HG02970 (cell line): Measurements from ENCODE around the gene TTF1.

ENCODE experiments used
- ATAC-seq: cut with Tn5 transposase; IDR thresholded peaks from one replicate; pipeline ENCODE4 v1.9.1; 2021; ENCODE audit warnings: mild to moderate bottlenecking, moderate library complexity, moderate number of reproducible peaks; ENCODE audit not compliant: unreplicated experiment, low FRiP score

Gene TTF1

GRCh38 chr9:132406554-132407122 lies at the start of gene TTF1:
Gene TTF1 (minus strand): TSS chr9:132406840. CDS start chr9:132402821, 4,019 bp downstream.
- peak; percentile 73 for ATAC-seq

- ATAC-seq: no peak
Observed at GRCh38 chr9:132456241-132456640, 49.6 kb upstream of the TTF1 start.

GRCh38 chr9:132451276-132451675 lies 44.6 kb upstream of the TTF1 start:
- no peak for ATAC-seq

DNA sequence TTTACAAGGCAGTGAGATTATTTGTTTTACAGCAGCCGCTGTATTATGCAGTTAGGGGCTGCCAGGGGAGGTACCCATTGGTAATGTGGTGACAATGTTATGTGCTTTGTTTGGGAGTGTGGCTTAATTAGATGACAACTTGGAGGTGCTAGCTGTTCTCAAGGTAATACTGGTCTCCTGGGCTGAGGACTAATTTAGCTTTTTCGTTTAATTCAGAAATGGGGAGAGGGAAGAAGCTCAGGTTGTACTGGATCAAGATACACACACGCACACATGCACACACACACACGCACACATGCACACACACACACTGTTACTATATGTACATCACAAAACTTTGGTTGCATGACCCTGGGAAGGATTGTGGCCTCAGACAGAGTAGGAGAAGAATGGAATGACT lies 41.3 kb upstream of the TTF1 start:
- ATAC-seq: no peak

DNA sequence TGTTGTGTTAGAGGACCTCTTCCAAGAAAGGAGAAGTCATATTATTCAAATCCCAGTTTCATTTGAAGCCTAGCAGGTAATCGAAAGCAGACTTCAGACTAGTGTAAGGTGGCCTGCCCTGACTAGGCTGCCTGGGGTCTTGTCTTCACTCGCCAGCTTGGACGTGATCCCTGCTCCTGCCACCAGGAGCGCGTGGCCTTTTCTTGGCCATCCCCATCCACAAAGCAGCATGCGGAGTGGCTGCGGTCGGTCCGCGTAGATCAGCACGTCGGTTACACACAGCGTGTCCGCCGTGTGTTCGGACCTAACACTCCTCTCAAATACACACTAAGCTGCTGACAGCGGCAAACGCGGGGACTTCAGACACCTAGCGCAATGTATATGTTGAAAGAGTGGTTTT lies 40.7 kb upstream of the TTF1 start:
- no peak for ATAC-seq

DNA sequence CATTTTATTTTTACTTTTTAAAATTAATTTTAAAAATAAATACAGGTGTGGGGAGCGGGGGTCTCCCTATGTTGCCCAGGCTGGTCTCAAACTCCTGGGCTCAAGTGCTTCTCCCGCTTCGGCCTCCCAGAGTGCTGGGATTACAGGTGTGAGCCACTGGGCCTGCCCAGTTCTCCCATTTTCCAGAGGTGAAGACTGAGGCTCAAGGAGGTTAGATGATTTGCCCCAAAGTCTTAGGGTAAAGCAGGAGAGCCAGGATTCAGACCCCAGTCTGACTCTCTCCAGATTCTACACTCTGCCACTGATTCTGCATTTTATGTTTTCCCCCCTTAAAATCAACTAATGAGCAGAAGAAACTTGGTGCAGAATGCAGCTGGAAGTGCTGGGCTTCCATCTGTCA lies 40.2 kb upstream of the TTF1 start:
- no peak for ATAC-seq

DNA sequence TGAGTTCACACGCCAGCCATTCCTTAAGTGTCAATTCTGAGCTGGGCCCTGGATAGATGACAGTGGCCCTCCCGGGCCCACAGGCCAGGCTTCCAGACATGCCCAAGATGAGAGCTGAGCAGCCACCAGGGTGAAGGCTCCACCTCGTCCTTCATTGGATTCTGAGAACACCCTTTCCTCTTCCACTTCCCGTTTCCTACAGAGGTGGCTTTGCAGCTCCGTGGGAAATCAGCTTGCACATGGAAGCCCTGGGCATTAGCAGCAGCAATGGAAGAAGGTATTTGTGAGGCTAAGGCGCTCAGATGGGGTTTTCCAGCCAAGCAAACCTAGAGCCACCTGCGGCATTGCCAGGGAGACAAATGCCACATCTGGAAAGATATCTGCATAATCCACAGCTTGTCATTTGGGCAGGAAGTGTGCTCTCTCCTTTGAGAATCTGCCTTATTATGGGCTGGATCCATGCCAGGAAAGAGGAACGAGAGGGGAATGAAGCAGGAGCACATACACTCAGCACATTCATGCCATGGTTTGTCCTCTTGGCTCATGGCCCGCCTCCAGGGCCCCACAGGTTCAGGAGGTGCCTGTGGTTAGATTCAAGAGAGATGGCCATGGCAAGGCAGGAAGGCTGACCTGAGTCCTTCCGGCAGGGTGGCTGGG lies 37.4 kb upstream of the TTF1 start:
- ATAC-seq: no peak

DNA sequence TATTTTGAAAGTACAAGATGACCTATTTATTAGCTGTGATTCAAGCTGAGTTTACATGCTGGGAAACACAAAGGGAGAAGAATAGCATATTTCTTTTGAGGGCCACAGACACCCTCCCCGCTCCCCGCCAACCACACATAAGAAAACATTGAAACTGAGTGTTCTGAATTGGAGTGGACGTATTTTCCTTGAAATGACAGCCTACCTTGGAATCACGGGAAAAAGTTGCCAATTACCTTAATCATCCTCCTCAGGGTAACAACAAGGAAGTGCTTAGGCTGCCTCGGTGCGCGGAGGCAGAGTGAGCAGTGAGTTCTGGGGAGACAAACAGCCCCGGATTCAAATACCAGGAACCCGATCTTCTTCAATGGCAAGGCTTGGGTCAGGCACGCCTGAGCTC lies 34.8 kb upstream of the TTF1 start:
- no peak for ATAC-seq

- no peak for ATAC-seq
Observed at GRCh38 chr9:132440735-132441134, 34.1 kb upstream of the TTF1 start.

DNA sequence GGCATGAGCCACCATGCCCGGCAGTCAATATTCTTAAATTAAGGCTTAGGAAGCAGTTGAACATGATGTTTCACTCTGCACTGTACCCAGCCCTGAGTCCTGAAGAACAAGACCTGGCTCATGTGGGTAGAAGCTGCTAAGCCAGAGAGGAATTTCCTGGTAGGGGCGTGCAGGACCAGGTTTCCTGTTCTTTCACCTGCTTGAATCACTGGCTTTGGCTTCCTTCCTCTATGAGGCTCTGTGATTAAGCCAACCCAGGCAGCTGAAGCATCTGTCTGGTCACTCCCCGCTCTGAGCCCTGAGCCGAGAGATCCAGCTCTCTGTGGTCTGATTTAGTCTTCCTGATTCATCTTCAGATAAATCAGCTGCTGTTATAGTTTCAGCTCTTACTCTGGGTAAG lies 32.5 kb upstream of the TTF1 start:
- no peak for ATAC-seq

GRCh38 chr9:132434881-132435280 lies 28.2 kb upstream of the TTF1 start:
- ATAC-seq: no peak

GRCh38 chr9:132430998-132431397 lies 24.4 kb upstream of the TTF1 start:
- no peak for ATAC-seq

- no peak for ATAC-seq
Observed at GRCh38 chr9:132426639-132427414, 20.2 kb upstream of the TTF1 start.

GRCh38 chr9:132425675-132426062 lies 19.0 kb upstream of the TTF1 start:
- ATAC-seq: no peak

- no peak for ATAC-seq
Observed at GRCh38 chr9:132424857-132425674, 18.4 kb upstream of the TTF1 start.

- ATAC-seq: no peak
Observed at GRCh38 chr9:132423503-132423902, 16.9 kb upstream of the TTF1 start.

DNA sequence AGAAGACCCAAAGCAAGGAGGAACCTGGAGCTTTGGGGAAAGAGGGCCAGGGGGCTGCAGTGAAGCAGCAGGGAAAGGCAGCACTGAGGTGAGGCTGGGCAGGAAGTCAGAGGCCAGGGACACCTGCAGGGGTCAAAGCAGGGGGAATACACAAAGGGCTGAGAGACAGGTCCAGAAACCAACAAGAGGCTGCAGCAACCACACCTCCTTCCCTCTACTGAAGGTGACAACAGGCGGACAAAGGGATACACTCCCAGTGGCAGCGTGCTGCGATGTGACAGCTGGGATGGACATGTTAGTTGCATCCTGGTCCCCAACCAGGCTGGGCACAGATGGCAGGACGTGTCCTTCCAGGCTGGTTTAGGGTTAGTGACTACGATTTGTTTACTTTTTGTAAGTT lies 15.9 kb upstream of the TTF1 start:
- no peak for ATAC-seq

GRCh38 chr9:132418726-132419363 lies 12.2 kb upstream of the TTF1 start:
- no peak for ATAC-seq

DNA sequence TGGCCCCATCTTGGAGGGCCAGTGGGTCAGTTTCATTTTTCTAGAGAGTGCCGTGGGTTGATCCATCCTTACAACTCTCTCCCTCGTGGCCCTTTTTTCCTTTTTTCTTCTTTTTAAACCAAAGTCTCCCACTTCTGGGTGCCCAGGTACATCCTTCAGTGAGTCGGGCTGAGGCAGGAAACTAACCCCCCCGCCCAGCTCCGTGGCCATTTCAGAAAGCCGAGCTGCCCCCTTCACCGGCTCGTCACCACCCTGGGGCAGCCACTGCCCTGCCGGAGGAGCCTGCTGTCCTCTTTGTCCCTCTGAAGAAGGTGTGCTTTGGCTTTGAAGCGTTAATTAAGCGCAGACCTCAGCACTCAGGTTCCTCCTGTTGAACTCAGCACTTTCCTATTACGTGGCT lies 8.5 kb upstream of the TTF1 start:
- no peak for ATAC-seq

DNA sequence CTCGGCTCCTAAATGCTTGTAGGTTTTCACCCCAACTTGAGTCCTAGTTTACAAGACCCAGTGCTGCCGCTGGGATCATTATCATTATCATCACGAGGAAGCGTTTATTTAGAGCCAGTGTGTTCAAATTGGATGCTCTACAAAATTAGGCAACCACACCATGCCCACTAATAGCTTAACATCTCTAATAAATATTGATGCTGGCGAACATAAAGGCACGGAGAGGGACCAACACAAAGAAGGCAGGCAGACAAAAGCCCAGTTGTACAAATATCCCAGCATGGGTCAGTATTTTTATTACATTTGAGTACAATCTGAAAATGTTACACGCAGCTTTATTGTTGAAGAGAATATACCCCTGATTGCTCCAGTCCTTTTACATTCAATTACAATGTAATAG lies 8.1 kb upstream of the TTF1 start:
- no peak for ATAC-seq

- no peak for ATAC-seq
Observed at GRCh38 chr9:132413926-132414325, 7.3 kb upstream of the TTF1 start.
